ENCODE data around the gene INPP4B.

Gene INPP4B

DNA sequence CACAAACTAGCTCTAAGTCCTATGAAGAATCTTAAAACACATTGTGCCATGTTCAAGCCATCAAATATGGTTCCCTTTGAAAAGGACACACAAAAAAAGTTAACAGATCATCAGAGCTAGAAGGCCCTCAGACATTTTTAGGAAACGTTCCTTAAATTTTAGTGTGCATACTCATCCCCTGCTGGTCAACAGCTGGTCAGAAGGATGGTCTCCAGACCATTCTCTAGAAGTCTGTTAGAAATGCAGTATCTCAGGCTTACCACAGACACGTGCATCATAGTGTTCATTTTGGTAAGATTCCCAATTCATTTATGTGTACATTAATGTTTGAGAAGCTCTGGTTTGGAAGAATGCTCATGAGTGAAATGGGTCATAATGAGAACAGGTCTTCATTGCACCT lies 523.1 kb downstream of the INPP4B start:
- TF ChIP-seq, protein P1, sequence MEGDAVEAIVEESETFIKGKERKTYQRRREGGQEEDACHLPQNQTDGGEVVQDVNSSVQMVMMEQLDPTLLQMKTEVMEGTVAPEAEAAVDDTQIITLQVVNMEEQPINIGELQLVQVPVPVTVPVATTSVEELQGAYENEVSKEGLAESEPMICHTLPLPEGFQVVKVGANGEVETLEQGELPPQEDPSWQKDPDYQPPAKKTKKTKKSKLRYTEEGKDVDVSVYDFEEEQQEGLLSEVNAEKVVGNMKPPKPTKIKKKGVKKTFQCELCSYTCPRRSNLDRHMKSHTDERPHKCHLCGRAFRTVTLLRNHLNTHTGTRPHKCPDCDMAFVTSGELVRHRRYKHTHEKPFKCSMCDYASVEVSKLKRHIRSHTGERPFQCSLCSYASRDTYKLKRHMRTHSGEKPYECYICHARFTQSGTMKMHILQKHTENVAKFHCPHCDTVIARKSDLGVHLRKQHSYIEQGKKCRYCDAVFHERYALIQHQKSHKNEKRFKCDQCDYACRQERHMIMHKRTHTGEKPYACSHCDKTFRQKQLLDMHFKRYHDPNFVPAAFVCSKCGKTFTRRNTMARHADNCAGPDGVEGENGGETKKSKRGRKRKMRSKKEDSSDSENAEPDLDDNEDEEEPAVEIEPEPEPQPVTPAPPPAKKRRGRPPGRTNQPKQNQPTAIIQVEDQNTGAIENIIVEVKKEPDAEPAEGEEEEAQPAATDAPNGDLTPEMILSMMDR (IDR thresholded peaks at IDR 0.05): no peak
- no peaks in the 10 kb centered on the region for H3K79me2 ChIP-seq
- no peaks in the 10 kb centered on the region for H3K27me3 ChIP-seq (ENCODE audit: control insufficient read depth, insufficient read depth, low read length)
- H3K9ac ChIP-seq: no peak overlapping the region
- no peaks in the 10 kb centered on the region for H3K36me3 ChIP-seq (ENCODE audit: control insufficient read depth, insufficient read depth, low read length)
- no peak overlapping the region for H3K27ac ChIP-seq
- H3K9me3 ChIP-seq (ENCODE audit: control insufficient read depth, low read length): no peaks in the 10 kb centered on the region
- H3K4me3 ChIP-seq (ENCODE audit: low read depth, low read length): no peak overlapping the region
- H3K4me1 ChIP-seq: no peaks in the 10 kb centered on the region
- H3K4me2 ChIP-seq (ENCODE audit: low read length): no peak overlapping the region
- H2AFZ ChIP-seq: no peak overlapping the region

DNA sequence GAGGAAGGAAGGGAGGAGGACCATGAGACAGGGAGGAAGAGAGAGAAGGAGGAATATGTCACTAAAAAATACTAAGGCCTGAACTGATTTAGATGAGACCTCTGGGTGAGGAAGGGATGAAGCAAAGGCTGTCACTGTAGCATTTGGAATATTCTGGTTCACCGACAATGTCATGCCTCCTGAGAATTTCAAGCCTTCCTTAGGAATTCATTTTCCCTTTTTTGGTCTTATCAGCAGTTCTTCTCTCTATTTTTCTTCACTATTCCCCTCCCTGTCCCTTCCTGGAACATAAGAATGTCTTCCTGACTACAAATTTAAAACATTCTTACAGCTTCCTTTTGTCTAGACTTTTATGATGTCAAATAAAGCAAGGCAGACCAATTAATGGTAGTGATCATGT lies 527.8 kb downstream of the INPP4B start:
- H3K36me3 ChIP-seq (ENCODE audit: control insufficient read depth, insufficient read depth, low read length): no peaks in the 10 kb centered on the region
- no peaks in the 10 kb centered on the region for H3K4me1 ChIP-seq
- no peaks in the 10 kb centered on the region for H3K9me3 ChIP-seq (ENCODE audit: control insufficient read depth, low read length)
- no peaks in the 10 kb centered on the region for H3K27me3 ChIP-seq (ENCODE audit: control insufficient read depth, insufficient read depth, low read length)
- H3K79me2 ChIP-seq: no peaks in the 10 kb centered on the region
- no peak overlapping the region for H3K4me3 ChIP-seq (ENCODE audit: low read depth, low read length)
- H2AFZ ChIP-seq: no peak overlapping the region
- no peak overlapping the region for H3K9ac ChIP-seq
- no peak overlapping the region for H3K4me2 ChIP-seq (ENCODE audit: low read length)
- TF ChIP-seq, protein P1 (IDR thresholded peaks at IDR 0.05): no peak
- no peak overlapping the region for H3K27ac ChIP-seq

DNA sequence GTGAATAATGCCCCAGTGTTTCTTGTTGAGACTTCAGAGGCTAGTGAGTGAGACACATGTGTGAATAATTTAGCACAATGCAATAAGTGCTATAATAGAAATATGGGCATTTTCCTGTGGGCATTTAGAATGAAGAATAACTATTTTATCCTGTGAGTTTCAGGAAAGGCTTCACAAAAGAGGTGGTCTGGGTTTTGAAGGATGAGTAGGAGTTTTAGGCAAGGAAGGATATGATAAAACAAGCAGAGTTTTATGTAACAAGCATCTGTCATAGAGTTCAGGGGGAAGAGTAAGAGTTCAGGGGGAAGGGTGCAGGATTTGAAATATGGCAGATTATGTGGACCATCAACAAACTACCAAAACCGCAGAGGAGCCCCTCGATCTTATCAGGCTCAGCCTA lies 529.2 kb downstream of the INPP4B start:
- TF ChIP-seq, protein P1 (IDR thresholded peaks at IDR 0.05): no peak
- no peak overlapping the region for H2AFZ ChIP-seq

DNA sequence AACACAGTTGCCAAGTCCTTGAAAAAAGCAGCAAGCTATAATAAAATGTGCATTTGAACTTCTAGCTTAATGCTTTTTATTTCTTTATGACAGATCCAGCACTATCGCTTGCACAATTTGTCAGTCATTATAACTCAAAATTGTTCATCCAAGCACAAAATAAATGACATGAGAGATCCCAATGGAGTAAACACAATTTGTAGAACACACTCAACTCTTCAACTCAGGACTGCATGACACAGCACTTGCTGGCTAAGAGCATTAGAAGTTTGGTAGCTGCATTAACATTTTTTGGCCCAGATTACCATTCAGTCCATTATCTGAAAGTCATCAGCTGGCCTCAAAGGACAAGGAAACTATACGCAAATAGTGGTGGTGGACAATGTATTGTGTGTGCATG lies 530.1 kb downstream of the INPP4B start:
- Histone ChIP-seq H3K27ac (no peak overlapping the region), H3K4me3 (ENCODE audit: low read depth, low read length) (no peak overlapping the region), H3K9ac (no peak overlapping the region), H2AFZ (no peak overlapping the region), H3K79me2 (no peaks in the 10 kb centered on the region), H3K9me3 (ENCODE audit: control insufficient read depth, low read length) (no peaks in the 10 kb centered on the region), H3K4me1 (no peaks in the 10 kb centered on the region), H3K27me3 (ENCODE audit: control insufficient read depth, insufficient read depth, low read length) (no peaks in the 10 kb centered on the region), H3K4me2 (ENCODE audit: low read length) (no peak overlapping the region), H3K36me3 (ENCODE audit: control insufficient read depth, insufficient read depth, low read length) (no peaks in the 10 kb centered on the region)
- TF ChIP-seq, protein P1 (IDR thresholded peaks at IDR 0.05): no peak

More for the DNA sequence above, 529.2 kb downstream of the INPP4B start:
- Histone ChIP-seq H3K4me3 (ENCODE audit: low read depth, low read length) (no peak overlapping the region), H3K36me3 (ENCODE audit: control insufficient read depth, insufficient read depth, low read length) (no peaks in the 10 kb centered on the region), H3K79me2 (no peaks in the 10 kb centered on the region), H3K27me3 (ENCODE audit: control insufficient read depth, insufficient read depth, low read length) (no peaks in the 10 kb centered on the region), H3K9ac (no peak overlapping the region), H3K27ac (no peak overlapping the region), H3K4me2 (ENCODE audit: low read length) (no peak overlapping the region), H3K4me1 (no peaks in the 10 kb centered on the region), H3K9me3 (ENCODE audit: control insufficient read depth, low read length) (no peaks in the 10 kb centered on the region)

DNA sequence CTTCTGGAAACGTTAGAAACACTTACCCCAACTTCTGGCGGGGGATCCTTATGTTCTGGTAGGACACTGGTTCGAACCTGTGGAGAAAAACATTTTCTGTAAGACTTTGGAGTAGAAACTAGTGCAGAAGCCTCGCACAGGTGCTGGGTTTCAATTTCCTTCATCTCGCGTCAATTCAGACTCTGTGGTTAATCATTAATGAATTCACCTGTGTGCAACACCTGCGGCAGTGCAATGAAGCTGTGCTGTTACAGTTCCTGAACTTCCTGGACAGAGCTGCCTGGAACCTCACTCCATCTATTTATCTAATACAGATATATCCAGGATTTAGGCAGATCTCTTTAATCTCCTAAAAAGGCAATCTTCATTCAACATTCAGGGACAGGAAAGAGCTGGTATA lies 531.4 kb downstream of the INPP4B start:
- Histone ChIP-seq H3K27me3 (ENCODE audit: control insufficient read depth, insufficient read depth, low read length) (no peaks in the 10 kb centered on the region), H2AFZ (no peak overlapping the region), H3K9ac (no peak overlapping the region), H3K4me1 (no peaks in the 10 kb centered on the region), H3K36me3 (ENCODE audit: control insufficient read depth, insufficient read depth, low read length) (no peaks in the 10 kb centered on the region), H3K4me2 (ENCODE audit: low read length) (no peak overlapping the region), H3K9me3 (ENCODE audit: control insufficient read depth, low read length) (no peaks in the 10 kb centered on the region), H3K27ac (no peak overlapping the region), H3K4me3 (ENCODE audit: low read depth, low read length) (no peak overlapping the region), H3K79me2 (no peaks in the 10 kb centered on the region)
- TF ChIP-seq, protein P1 (IDR thresholded peaks at IDR 0.05): no peak

Measured in parathyroid adenoma (tissue), 2 donors.